Measurements from ENCODE around the gene ABHD17B. TPM values are rescaled to one million over a fixed set of nuclear protein-coding genes. Genes with fewer than 3 reads are reported as not detected.

Gene ABHD17B
- total RNA-seq, 2 donors from 2014 or later, result 6.0 to 9.6 TPM

GRCh38 chr9:71822456-71822855 lies 88.5 kb downstream of the ABHD17B start:
- 50% methylated on average over 3 of the region's 3 CpGs for WGBS, 2 donors

GRCh38 chr9:71821405-71821804 lies 89.6 kb downstream of the ABHD17B start:
- no peak overlapping the region for H3K27ac ChIP-seq
- H3K9me3 ChIP-seq, result no peaks in the 10 kb centered on the region
- no peak overlapping the region for H3K4me3 ChIP-seq
- H3K4me1 ChIP-seq, result no peaks in the 10 kb centered on the region
- DNase-seq (no peak), ATAC-seq (no peak)
- 79 to 81% methylated on average over 3 of the region's 3 CpGs for WGBS, 2 donors
- no peaks in the 10 kb centered on the region for H3K27me3 ChIP-seq
- no peaks in the 10 kb centered on the region for H3K36me3 ChIP-seq (replicated peaks in 1 of 2; ENCODE audit: insufficient read depth in 1 of 2, low read depth in 2 of 2)
- TF ChIP-seq CTCF (IDR thresholded peaks at IDR 0.05), result no peak
- TF ChIP-seq POLR2A (IDR thresholded peaks at IDR 0.05), result no peak
- intact Hi-C loops (cut with DNase I), result loop anchor here (5.0 kb wide), 1 partner anchor 539 kb away; no protein-coding TSS in a partner anchor

More at GRCh38 chr9:71822456-71822855, 88.5 kb downstream of the ABHD17B start:
- Histone ChIP-seq H3K4me1 (no peaks in the 10 kb centered on the region), H3K36me3 (replicated peaks in 1 of 2; ENCODE audit: insufficient read depth in 1 of 2, low read depth in 2 of 2) (no peaks in the 10 kb centered on the region), H3K27ac (no peak overlapping the region), H3K9me3 (no peaks in the 10 kb centered on the region), H3K4me3 (no peak overlapping the region), H3K27me3 (no peaks in the 10 kb centered on the region)
- no peak for DNase-seq
- no peak for ATAC-seq
- no peak for TF ChIP-seq CTCF (IDR thresholded peaks at IDR 0.05)
- TF ChIP-seq POLR2A (IDR thresholded peaks at IDR 0.05), result no peak
- intact Hi-C loops (cut with DNase I), result loop anchor here (5.0 kb wide), 1 partner anchor 540 kb away; no protein-coding TSS in a partner anchor

- WGBS, 2 donors, result 58 to 59% methylated on average over 6 of the region's 6 CpGs
- ATAC-seq (no peak), DNase-seq (no peak)
- Histone ChIP-seq H3K27ac (no peak overlapping the region), H3K4me3 (no peak overlapping the region), H3K36me3 (replicated peaks in 1 of 2; ENCODE audit: insufficient read depth in 1 of 2, low read depth in 2 of 2) (no peaks in the 10 kb centered on the region), H3K4me1 (no peaks in the 10 kb centered on the region), H3K27me3 (no peaks in the 10 kb centered on the region), H3K9me3 (no peaks in the 10 kb centered on the region)
- TF ChIP-seq CTCF (IDR thresholded peaks at IDR 0.05), result no peak
- no peak for TF ChIP-seq POLR2A (IDR thresholded peaks at IDR 0.05)
- intact Hi-C loops (cut with DNase I), result loop anchor here (5.0 kb wide), 1 partner anchor 538 kb away; no protein-coding TSS in a partner anchor
Observed at GRCh38 chr9:71820403-71820921, 90.5 kb downstream of the ABHD17B start.

GRCh38 chr9:71819115-71819739 lies 91.8 kb downstream of the ABHD17B start:
- Histone ChIP-seq H3K27me3 (no peaks in the 10 kb centered on the region), H3K4me1 (no peaks in the 10 kb centered on the region), H3K27ac (no peak overlapping the region), H3K36me3 (replicated peaks in 1 of 2; ENCODE audit: insufficient read depth in 1 of 2, low read depth in 2 of 2) (no peaks in the 10 kb centered on the region), H3K4me3 (no peak overlapping the region), H3K9me3 (no peaks in the 10 kb centered on the region)
- ATAC-seq (no peak), DNase-seq (peak; percentile 43 to 58 (median 50))
- no peak for TF ChIP-seq POLR2A (IDR thresholded peaks at IDR 0.05)
- peak in 6 of 7 experiments; percentile 62 to 81 (median 70) for TF ChIP-seq CTCF (IDR thresholded peaks at IDR 0.05)
- 79 to 84% methylated on average over 8 of the region's 8 CpGs for WGBS, 2 donors
- intact Hi-C loops (cut with DNase I), result loop anchor here (10.0 kb wide), 1 partner anchor 214 kb away; no protein-coding TSS in a partner anchor

All from body of pancreas (tissue), 4 donors.